ENCODE results near the gene DENND4A.
"Not testable (repeated sequence)": the region's sequence is repeated elsewhere in the genome, so short reads cannot be mapped to it uniquely, and the experiment has no call there.

The DENND4A gene

DNA sequence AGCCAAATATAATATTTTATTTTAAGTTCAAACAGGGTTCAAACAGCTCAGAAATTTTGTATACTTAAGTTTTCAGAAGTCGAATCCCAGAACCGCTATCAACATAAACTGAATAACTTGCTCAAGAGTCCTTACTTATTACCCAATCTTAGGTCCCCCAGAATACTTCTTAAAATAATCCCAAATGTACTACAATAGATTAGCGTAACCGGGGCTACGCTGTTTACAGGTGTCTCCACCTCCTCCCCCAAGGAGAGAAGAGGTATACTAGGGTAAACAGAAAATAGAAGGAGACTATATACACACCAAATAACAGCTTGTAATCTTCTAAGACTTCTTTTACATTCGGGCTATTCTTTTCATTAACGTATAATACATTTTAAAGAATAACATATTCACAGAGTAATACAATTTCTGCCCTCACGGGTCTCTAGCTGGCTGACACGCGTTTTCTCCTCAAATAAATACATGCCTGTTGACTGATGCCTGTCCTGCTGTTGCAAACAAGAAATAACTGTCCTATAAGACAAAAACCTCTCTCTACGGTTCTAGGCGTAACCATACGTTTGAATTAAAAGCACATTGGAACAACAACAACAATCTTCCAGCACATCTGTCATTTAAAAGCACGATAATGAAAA is 1.3 kb downstream of the DENND4A start:
- in situ Hi-C loops (cut with HindIII; ENCODE audit: low sequenced_read_pairs), result loop anchor here (5.0 kb wide), 1 partner anchor 54 kb away; no protein-coding TSS in a partner anchor

- in situ Hi-C loops (cut with HindIII; ENCODE audit: low sequenced_read_pairs), result loop anchor here (5.0 kb wide), 2 partner anchors 42 to 53 kb away; no protein-coding TSS in a partner anchor
These were observed 2.2 kb downstream of the DENND4A start for GRCh38 chr15:65789759-65790425.

GRCh38 chr15:65789105-65789504 is 3.0 kb downstream of the DENND4A start:
- in situ Hi-C loops (cut with HindIII; ENCODE audit: low sequenced_read_pairs), result loop anchor here (5.0 kb wide), 1 partner anchor 43 kb away; no protein-coding TSS in a partner anchor

GRCh38 chr15:65787260-65787659 is 4.8 kb downstream of the DENND4A start:
- in situ Hi-C loops (cut with HindIII; ENCODE audit: low sequenced_read_pairs), result loop anchor here (5.0 kb wide), 1 partner anchor 45 kb away; no protein-coding TSS in a partner anchor

- in situ Hi-C loops (cut with HindIII; ENCODE audit: low sequenced_read_pairs), result loop anchor here (5.0 kb wide), 1 partner anchor 47 kb away; no protein-coding TSS in a partner anchor
These were observed 6.9 kb downstream of the DENND4A start for GRCh38 chr15:65785151-65785550.

GRCh38 chr15:65783872-65784271 is 8.2 kb downstream of the DENND4A start:
- in situ Hi-C loops (cut with HindIII; ENCODE audit: low sequenced_read_pairs), result no loop called here

GRCh38 chr15:65782096-65782495 is 10.0 kb downstream of the DENND4A start:
- in situ Hi-C loops (cut with HindIII; ENCODE audit: low sequenced_read_pairs), result no loop called here

- in situ Hi-C loops (cut with HindIII; ENCODE audit: low sequenced_read_pairs), result not testable (repeated sequence)
These were observed 13.4 kb downstream of the DENND4A start for GRCh38 chr15:65778701-65779100.

DNA sequence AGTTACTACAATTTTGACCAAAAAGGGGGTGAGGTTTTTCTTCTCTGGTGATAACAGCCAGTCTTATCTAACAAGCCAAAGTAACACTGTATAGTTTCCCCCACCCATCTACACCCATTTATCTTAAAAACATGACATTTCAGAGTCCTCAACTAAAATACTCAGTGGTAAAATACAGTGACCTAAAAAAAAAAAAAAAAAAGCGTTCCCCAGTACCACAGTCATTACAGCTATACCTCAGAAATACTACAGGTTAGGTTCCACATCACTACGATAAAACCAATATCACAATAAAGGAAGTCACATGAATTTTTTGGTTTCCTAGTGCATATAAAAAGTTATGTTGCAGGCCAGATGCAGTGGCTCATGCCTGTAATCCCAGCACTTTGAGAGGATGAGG is 13.8 kb downstream of the DENND4A start:
- in situ Hi-C loops (cut with HindIII; ENCODE audit: low sequenced_read_pairs), result no loop called here

DNA sequence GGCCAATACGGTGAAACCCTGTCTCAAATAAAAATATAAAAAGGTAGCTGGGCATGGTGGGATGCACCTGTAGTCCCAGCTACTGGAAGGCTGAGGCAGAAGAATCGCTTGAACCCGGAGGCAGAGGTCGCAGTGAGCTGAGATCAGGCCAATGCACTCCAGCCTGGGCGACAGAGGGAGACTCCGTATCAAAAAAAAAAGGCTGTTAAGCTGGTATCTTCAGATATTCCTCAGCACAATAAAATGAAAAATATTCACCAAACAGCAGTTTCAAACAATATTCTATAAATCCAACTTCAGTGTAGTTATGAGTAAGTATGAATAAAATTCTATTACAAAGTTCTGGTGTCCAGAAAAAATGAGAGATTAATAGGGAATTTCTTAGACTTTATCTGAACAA is 14.2 kb downstream of the DENND4A start:
- in situ Hi-C loops (cut with HindIII; ENCODE audit: low sequenced_read_pairs), result no loop called here

DNA sequence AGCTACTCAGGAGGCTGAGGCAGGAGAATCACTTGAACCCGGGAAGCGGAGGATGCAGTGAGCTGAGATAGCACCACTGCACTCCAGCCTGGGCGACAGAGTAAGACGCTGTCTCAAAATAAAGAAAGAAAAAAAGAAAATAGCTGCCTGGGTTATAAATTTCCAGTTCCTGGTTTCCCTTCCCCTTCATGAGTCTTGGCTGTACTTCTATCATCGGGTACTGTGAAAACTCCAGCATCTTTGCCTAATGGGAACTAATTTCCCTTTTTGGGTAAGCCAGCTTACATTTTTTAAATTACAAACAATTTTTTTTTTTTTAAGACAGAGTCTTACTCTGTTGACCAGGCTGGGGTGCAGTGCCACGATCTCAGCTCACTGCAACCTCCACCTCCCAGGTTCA is 15.0 kb downstream of the DENND4A start:
- in situ Hi-C loops (cut with HindIII; ENCODE audit: low sequenced_read_pairs), result no loop called here

DNA sequence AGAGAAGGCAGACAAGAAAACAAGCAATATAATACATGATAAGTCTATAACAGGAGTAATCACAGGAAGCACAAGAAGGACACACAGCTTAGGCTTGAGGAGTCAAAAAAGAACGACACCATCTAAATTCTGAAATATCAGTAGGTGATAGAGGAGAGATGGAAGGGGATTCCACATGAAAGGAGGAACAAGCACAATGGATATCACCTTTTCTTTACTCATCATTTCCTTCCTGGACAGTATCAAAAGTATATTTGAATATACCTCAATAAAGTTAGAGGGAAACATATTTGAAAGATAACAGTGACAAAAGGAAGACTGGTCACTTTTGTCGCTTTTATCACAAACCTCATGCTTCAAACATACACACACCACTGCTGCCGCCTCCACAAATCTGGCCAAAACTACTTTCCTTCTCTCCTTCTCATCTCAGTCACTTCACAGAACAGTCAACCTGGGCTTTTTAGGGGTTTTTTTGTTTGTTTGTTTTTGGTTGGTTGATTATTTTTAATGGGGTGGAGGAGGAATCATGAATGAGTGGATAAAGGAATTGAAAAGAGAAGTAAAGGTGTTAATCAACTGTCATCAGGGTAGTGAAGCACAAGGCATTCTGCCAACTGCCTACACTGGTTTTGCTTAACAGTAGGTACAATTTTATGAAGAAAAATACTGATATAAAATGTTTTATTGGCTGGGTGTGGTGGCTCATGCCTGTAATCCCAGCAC is 18.5 kb downstream of the DENND4A start:
- in situ Hi-C loops (cut with HindIII; ENCODE audit: low sequenced_read_pairs), result no loop called here

GRCh38 chr15:65772930-65773329 is 19.2 kb downstream of the DENND4A start:
- in situ Hi-C loops (cut with HindIII; ENCODE audit: low sequenced_read_pairs), result no loop called here

DNA sequence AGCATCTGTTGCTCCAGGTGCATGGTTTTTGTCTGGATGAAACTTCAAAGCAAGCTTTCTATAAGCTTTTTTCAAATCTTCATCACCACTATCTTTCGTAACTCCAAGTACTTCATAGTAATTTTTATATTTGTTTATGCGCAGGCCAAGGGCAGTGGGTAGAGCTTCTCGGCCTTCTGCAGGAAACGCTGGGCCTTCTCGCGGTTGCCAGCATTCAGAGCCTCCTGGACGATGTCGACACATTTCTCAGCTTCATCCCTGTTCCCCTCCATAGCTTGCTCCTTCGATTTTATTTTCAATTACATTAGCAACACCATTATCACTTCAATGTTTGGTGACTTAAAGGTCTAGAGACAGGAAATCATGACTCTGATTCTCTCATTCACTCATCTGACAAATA is 20.2 kb downstream of the DENND4A start:
- in situ Hi-C loops (cut with HindIII; ENCODE audit: low sequenced_read_pairs), result no loop called here

DNA sequence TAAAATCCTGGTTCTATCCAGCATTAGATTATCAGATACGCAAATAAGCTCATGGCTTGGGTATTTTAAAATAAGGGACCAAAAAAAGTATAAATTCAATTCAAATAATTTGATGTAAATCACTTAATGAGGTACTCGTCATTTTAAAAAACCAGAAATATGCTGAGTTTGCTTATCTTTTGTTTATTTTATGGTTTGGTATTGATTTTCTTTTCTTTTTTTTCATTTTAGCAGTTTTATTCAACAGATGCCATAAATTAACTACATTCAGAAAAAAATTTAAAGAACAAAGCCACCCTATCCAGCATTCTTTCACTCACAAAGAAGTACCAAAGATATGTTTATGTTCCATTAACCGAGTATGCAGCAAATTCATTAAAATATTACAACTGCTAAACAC is 22.6 kb downstream of the DENND4A start:
- in situ Hi-C loops (cut with HindIII; ENCODE audit: low sequenced_read_pairs), result no loop called here

DNA sequence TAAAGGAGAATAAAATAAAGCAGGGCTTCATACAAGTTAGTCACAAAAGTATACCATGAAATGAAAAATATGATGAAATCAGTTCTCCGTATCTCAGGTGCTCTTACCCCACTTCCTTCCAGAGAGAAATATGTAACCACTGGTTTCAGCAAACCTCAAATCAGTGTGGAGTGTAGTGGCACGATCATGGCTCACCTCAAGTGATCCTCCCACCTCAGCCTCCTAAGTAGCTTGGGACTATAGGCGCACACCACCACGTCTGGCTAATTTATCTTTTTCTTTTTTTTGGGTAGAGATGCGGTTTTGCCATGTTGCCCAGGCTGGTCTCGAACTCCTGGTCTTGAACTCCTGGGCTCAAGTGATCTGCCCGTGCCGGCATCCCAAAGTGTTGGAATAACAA is 24.2 kb downstream of the DENND4A start:
- in situ Hi-C loops (cut with HindIII; ENCODE audit: low sequenced_read_pairs), result no loop called here

DNA sequence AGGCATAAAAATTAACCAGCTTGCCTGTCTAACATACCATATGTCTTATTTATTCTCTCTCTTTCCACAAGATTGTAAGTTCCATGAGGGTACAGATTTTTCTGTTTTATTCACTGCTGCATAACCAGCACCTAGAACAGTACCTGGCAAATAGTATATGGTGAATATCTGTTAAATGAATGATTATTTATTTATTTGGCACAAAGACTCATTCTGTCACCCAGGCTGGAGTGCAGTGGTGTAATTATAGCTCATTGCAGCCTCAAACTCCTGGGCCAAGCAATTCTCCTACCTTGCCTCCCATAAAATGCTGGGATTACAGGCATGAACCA is 24.9 kb downstream of the DENND4A start:
- in situ Hi-C loops (cut with HindIII; ENCODE audit: low sequenced_read_pairs), result no loop called here

- in situ Hi-C loops (cut with HindIII; ENCODE audit: low sequenced_read_pairs), result no loop called here
These were observed 25.4 kb downstream of the DENND4A start for GRCh38 chr15:65766422-65767263.

DNA sequence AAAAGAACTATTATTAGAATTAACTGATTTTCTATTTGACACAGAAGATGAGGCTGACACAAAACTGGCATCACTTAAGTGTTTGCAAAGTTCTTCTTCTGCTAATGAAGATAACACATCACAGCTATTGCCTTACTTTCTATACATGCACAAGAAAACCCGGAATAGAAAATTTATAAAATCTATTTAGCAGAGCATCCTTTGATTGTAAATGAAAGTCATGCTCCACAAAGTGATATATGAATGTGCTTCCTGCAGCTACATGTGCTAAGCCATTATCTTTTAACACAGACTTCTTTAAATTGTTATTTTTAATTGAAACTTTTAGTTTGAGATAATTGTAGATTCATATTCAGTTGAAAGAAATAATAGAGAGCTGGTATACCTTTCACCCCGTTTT is 27.0 kb downstream of the DENND4A start:
- in situ Hi-C loops (cut with HindIII; ENCODE audit: low sequenced_read_pairs), result no loop called here

- in situ Hi-C loops (cut with HindIII; ENCODE audit: low sequenced_read_pairs), result no loop called here
These were observed 28.9 kb downstream of the DENND4A start for GRCh38 chr15:65762914-65763787.

Measured in endothelial cell of hepatic sinusoid (primary cell).